GM12872 (cell line): ENCODE data around the gene HSPG2.

Source experiments
- TF ChIP-seq, protein P1 (sequence below): IDR thresholded peaks from 3 replicates; pipeline ENCODE4 v1.5.1; 2011; ENCODE audit warnings: low read depth, mild to moderate bottlenecking, low read length, moderate library complexity; ENCODE audit not compliant: insufficient read depth

HSPG2 gene

DNA sequence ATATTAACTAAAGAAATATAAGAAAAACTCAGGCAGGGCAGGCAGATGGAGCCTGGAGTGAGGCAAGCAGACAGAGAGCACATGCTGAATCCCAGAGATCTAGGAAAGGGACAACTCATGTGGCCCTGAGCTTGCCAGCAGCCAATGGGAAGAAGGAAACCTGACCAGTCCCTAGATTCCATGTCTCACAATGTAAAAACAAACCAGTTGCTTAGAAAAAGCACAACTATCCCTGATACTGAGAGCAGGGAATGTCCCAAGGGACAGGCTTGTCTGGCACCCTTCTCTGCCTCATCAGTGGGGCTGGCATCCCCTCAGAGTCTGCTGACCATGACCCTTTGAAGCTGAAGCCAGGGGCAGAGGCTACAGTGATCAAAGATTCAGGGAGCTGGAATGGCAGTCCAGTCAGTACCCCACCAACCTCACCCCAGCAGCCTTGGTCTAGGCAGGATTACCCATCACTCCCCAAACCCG is 27.8 kb downstream of the HSPG2 start:
- TF ChIP-seq, protein P1, sequence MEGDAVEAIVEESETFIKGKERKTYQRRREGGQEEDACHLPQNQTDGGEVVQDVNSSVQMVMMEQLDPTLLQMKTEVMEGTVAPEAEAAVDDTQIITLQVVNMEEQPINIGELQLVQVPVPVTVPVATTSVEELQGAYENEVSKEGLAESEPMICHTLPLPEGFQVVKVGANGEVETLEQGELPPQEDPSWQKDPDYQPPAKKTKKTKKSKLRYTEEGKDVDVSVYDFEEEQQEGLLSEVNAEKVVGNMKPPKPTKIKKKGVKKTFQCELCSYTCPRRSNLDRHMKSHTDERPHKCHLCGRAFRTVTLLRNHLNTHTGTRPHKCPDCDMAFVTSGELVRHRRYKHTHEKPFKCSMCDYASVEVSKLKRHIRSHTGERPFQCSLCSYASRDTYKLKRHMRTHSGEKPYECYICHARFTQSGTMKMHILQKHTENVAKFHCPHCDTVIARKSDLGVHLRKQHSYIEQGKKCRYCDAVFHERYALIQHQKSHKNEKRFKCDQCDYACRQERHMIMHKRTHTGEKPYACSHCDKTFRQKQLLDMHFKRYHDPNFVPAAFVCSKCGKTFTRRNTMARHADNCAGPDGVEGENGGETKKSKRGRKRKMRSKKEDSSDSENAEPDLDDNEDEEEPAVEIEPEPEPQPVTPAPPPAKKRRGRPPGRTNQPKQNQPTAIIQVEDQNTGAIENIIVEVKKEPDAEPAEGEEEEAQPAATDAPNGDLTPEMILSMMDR: no peak

DNA sequence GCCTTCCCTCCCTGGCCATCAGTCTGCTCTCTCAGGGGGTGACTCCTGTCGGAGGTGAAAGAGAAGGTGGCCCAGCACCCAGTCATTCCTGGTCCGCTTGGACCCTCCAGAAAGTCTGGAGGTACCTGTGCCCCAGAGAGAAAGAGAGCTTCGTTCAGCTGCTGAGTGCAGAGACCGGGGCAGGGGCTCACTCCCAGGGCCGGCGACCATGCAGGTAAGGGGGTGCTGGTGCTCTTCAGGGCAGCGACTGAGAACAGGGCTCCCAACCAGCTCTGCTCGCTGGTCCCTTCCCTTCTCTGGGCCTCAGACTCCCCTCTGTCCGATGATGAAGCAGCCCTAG is 30.1 kb downstream of the HSPG2 start:
- TF ChIP-seq, protein P1: no peak

DNA sequence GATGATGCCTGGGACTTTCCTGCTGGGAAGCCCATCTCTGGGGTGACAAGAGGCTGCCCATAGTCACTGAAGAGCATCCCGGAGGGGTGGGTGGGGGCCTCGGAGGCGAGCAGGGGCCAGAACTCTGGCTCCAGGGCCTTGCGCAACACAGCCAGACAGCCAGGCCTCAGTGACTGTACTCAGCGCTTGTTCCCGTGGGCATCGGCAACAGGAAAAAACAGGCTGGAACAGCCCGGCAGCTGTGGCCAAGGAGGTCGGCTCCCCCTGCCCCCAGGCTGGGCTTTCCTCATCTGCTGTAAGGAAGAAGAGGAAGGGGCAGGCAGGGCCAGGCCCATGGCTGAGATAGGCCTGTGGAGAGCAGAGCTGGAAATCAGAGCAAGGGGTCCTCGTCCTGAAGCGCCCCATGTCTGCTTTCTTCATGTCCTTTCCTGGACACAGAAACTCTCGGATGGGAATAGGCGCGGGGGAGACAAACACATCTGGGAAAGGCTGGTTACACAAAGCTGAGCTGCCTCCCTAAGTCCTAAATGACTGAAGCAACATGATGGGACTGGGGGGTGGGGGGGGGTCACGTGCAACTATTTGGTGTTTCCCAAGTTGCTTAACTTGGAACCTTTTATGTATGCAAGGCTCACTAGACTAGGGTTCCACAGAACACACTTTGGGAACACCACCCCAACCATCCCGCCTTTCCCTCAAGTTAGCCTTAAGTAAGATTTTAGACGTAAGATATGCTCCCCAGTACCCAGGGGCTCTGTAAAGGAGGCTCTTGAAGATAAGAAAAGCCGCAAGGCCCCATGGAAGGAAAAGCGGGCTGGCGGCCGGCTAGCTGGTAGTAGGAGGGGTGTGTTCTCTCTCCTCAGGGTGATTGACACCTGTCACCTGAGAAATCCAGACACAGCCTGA is 30.7 kb downstream of the HSPG2 start:
- TF ChIP-seq, protein P1: no peak

DNA sequence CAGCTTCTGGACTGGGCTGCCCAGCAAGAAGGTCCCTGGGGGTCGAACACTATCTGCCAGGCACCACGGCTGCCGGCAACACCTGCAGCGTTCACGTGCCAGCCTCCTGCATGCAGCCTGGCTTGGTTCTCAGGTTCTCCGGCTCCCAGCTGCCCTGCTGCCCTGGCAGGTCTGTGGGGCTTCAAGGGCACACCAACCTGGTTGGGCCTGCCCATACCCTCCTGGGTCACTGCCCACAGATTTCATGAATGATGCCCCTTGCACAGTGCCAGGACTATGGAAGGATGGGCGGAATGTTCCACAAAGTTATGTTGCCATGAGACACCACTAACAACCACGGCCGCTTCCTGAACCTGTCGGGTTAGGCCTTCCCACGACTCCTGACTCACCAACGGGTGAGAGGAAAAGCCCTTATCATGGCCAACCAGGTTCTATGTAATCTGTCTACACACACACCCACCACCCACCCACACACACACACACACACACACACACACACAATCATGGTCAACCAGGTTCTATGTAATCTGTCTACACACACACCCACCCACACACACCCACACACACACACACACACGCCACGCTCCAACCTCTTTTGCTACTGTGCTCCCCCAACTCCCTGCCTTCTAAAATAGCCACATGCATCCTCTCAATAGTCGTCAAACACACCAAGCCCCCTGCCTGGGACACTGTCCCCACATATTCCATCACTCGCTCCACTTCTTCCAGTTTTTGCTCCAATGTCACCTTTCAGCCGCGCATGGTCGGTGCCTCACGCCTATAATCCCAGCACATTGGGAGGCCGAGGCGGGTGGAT is 32.2 kb downstream of the HSPG2 start:
- TF ChIP-seq, protein P1: no peak

DNA sequence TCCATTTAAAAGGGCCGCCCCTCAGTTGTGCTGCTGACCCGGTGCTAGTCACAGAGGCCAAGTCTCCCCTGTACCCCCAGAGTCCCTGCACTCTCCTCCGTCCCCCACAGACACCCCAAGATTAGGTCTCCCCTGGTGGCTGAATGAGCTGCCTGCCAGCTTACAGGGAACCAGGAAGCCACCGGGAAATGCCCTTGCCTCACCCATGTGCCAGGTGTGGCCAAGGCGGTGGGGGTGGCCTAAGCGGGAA is 32.7 kb downstream of the HSPG2 start:
- TF ChIP-seq, protein P1: no peak

DNA sequence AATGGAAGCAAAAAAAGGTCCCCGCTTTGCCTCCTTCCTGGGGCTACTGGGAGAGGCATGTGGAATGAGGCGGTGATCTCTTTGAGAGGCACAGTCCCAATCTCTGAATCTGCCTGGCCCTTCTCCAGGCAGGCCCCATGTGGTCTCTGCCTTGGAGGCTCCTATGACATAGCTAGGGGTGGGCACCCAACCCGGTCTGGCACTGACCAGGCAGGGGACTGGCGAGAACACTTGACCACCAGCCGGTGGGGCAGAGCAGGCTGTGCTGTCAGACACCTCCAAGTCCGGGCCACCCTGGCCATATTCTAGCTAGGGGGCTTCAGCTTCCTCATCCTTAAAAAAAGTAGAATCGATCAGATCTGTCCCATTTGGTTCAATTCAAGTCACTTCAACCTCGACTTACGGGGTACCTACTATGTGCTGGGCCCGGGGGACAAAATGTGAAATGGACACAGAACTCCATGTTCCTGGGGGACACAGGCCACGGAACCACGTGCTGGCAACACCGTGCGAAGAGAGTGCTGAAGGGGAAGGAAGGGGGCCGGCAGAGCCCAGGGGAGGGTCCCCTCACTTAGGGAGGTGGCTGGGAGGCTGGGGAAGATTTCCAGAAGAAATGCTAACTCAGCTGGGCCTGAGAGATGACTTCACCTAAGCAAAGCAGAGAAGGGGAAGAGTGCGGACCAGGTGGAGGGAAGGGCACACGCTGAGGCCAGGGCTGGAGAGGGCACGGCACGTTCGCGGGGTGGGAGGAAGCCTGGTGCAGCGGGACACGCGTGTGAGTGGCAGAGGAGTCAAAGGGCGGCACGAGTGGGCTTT is 33.3 kb downstream of the HSPG2 start:
- TF ChIP-seq, protein P1: no peak
